ENCODE data around the gene TBC1D10A. TPM values are rescaled to one million over a fixed set of nuclear protein-coding genes. Genes with fewer than 3 reads are reported as not detected.

The TBC1D10A gene
- total and polyA plus RNA-seq, 2 experiments from 2014 or later = 3.3 to 8.8 TPM

- no peak for TF ChIP-seq CREB1 (CRISPR knock-in tag; IDR thresholded peaks at IDR 0.05; ENCODE audit: low read depth)
- TF ChIP-seq ZNF114 (CRISPR knock-in tag; IDR thresholded peaks at IDR 0.05) = no peak
Observed at GRCh38 chr22:30326706-30327362, at the start of gene TBC1D10A (continued).

- Histone ChIP-seq H3K27me3 (ENCODE audit: insufficient read depth) (no peaks in the 10 kb centered on the region), H3K4me2 (no peak overlapping the region), H3K4me3 (no peak overlapping the region), H2AFZ (no peak overlapping the region), H3K27ac (ENCODE audit: low read depth) (no peak overlapping the region), H3F3A (replicated peaks; ENCODE audit: low read depth) (no peaks in the 10 kb centered on the region; the same call in 1 of the 2 replicates), H3K9me2 (ENCODE audit: insufficient read depth) (no peaks in the 10 kb centered on the region), H4K20me1 (replicated peaks; ENCODE audit: insufficient read depth) (no peaks in the 10 kb centered on the region), H3K4me1 (ENCODE audit: insufficient read depth) (no peaks in the 10 kb centered on the region), H3K36me3 (ENCODE audit: insufficient read depth) (no peaks in the 10 kb centered on the region), H3K79me2 (replicated peaks; ENCODE audit: insufficient read depth) (no peaks in the 10 kb centered on the region)
- Mint-ChIP-seq H3K36me3 (ENCODE audit: low read depth) (peaks cover 9% of the 10 kb centered on the region), H3K27ac (no peak overlapping the region), H3K4me3 (no peak overlapping the region), H3K9me3 (no peaks in the 10 kb centered on the region; the same call in 2 of the 3 replicates), H3K4me1 (peaks cover 5% of the 10 kb centered on the region), H3K27me3 (ENCODE audit: insufficient read depth, low read depth, poor library complexity) (peaks cover 16% of the 10 kb centered on the region)
- no peak for ATAC-seq
- no peak for DNase-seq (ENCODE audit: low spot score)
- TF ChIP-seq NANOG (IDR thresholded peaks at IDR 0.05; ENCODE audit: borderline replicate concordance) (no peak), EZH2 (IDR thresholded peaks at IDR 0.05; ENCODE audit: low read depth, unreplicated experiment) (no peak), ZNF114 (CRISPR knock-in tag; IDR thresholded peaks at IDR 0.05) (no peak), EZH2phosphoT487 (IDR thresholded peaks at IDR 0.05; ENCODE audit: unreplicated experiment) (no peak), STAT1 (IDR thresholded peaks at IDR 0.05; ENCODE audit: unreplicated experiment) (no peak), REST (IDR thresholded peaks at IDR 0.05; ENCODE audit: unreplicated experiment) (no peak), POLR2AphosphoS5 (IDR thresholded peaks at IDR 0.05; ENCODE audit: low read depth) (no peak), JUNB (IDR thresholded peaks at IDR 0.05; ENCODE audit: unreplicated experiment) (no peak), CREB1 (CRISPR knock-in tag; IDR thresholded peaks at IDR 0.05; ENCODE audit: low read depth) (no peak), ZNF462 (CRISPR knock-in tag; IDR thresholded peaks at IDR 0.05) (no peak), CTCF (conservative IDR thresholded peaks at IDR 0.05; ENCODE audit: low read depth in 2 of 2) (no peak), ETS1 (IDR thresholded peaks at IDR 0.05) (no peak)
Observed at GRCh38 chr22:30375312-30375849, 48.6 kb upstream of the TBC1D10A start.
